PC-3 (cell line): ENCODE results near the gene KCNC4. TPM values are rescaled to one million over a fixed set of nuclear protein-coding genes. Genes with fewer than 3 reads are reported as not detected.

Experiments
- ATAC-seq: fragments of 200-7000 bp; cut with Tn5 transposase; 2 replicates; pipeline ENCODE4 v1.9.1; 2020; ENCODE audit warnings: mild to moderate bottlenecking, moderate library complexity
- BruUV-seq: library from RNA; stranded (reverse); fragments of 400-500 nt; replicated peaks from 2 replicates; lab custom pipeline; 2021; lab: Mats Ljungman, UMichigan
- CTCF ChIA-PET: fragments of 300-600 bp; sonication (Branson Sonifier 250); formaldehyde crosslinking; loops from one replicate; lab custom pipeline; 2022; ENCODE audit warnings: antibody characterized with exemption; lab: Charles Lee
- POLR2A ChIA-PET: fragments of 300-600 bp; sonication (Branson Sonifier 250); formaldehyde crosslinking; loops from one replicate; lab custom pipeline; 2022; ENCODE audit warnings: antibody characterized with exemption; ENCODE audit not compliant: unreplicated experiment; lab: Charles Lee
- DNase-seq: peaks from one replicate; pipeline ENCODE4 v3.0.0-alpha.2; 2015
- H2AFZ ChIP-seq: fragments of 300-600 bp; sonication (generic); 2 replicates; pipeline ENCODE4 v1.6.0; 2016; ENCODE audit warnings: antibody characterized with exemption, low read length
- H3F3A ChIP-seq: fragments of 300-600 bp; sonication (generic); one replicate; pipeline ENCODE4 v1.6.0; 2017; ENCODE audit warnings: antibody characterized with exemption, low read length, control low read depth, mild to moderate bottlenecking; ENCODE audit not compliant: unreplicated experiment
- H3K27ac ChIP-seq: fragments of 300-600 bp; sonication (generic); 2 replicates; pipeline ENCODE4 v1.5.1; 2016; ENCODE audit warnings: mild to moderate bottlenecking, low read length
- H3K27me3 ChIP-seq: fragments of 300-600 bp; sonication (generic); 2 replicates; pipeline ENCODE4 v1.6.1; 2016; ENCODE audit warnings: low read length, mixed read lengths
- H3K36me3 ChIP-seq: fragments of 300-600 bp; sonication (generic); 2 replicates; pipeline ENCODE4 v1.6.1; 2016; ENCODE audit warnings: low read depth, mixed run types, low read length, mixed read lengths
- H3K4me1 ChIP-seq: fragments of 300-600 bp; sonication (generic); 2 replicates; pipeline ENCODE4 v1.5.1; 2016; ENCODE audit warnings: low read length; ENCODE audit not compliant: insufficient read depth
- H3K4me2 ChIP-seq: fragments of 300-600 bp; sonication (generic); 2 replicates; pipeline ENCODE4 v1.6.0; 2016; ENCODE audit warnings: low read length
- H3K4me3 ChIP-seq: fragments of 300-600 bp; sonication (generic); 2 replicates; pipeline ENCODE4 v1.5.1; 2016; ENCODE audit warnings: mild to moderate bottlenecking, low read length, mixed read lengths
- H3K79me2 ChIP-seq: fragments of 300-600 bp; sonication (generic); 2 replicates; pipeline ENCODE4 v1.6.1; 2017; ENCODE audit warnings: low read length, mixed read lengths
- H3K9ac ChIP-seq: fragments of 300-600 bp; sonication (generic); 2 replicates; pipeline ENCODE4 v1.6.0; 2016; ENCODE audit warnings: mild to moderate bottlenecking, low read length
- H3K9me2 ChIP-seq: fragments of 300-600 bp; sonication (generic); replicated peaks from 2 replicates; pipeline ENCODE4 v1.6.1; 2016; ENCODE audit warnings: mixed run types, low read length, mixed read lengths
- H3K9me3 ChIP-seq: fragments of 300-600 bp; sonication (generic); 2 replicates; pipeline ENCODE4 v1.6.1; 2016; ENCODE audit warnings: low read length, mixed read lengths
- H4K20me1 ChIP-seq: fragments of 300-600 bp; sonication (generic); 2 replicates; pipeline ENCODE4 v1.6.1; 2016; ENCODE audit warnings: low read length, mixed read lengths
- CTCF ChIP-seq: fragments of 300-600 bp; sonication (generic); conservative IDR thresholded peaks from 2 replicates; pipeline ENCODE4 v1.5.1; 2017; ENCODE audit warnings: antibody characterized with exemption, low read depth, mild to moderate bottlenecking, low read length
- EZH2 ChIP-seq: fragments of 300-600 bp; sonication (generic); IDR thresholded peaks from one replicate; pipeline ENCODE4 v1.6.1; 2017; ENCODE audit warnings: antibody characterized with exemption, mild to moderate bottlenecking, low read length; ENCODE audit not compliant: unreplicated experiment
- EZH2phosphoT487 ChIP-seq: fragments of 300-600 bp; sonication (generic); IDR thresholded peaks from 2 replicates; pipeline ENCODE4 v1.6.1; 2018; ENCODE audit warnings: mild to moderate bottlenecking, antibody characterized with exemption, low read length, borderline replicate concordance
- intact Hi-C: fragments of 100-400 bp; cut with micrococcal nuclease; formaldehyde crosslinking; loops from 2 replicates; pipeline ENCODE4 v1.9.0; 2023
- total RNA-seq: library from RNA; depleted of rRNA; stranded (reverse); fragments of >200 nt; gene quantifications from 2 replicates; pipeline ENCODE4 v1.2.3, GENCODE V29; 2014

The KCNC4 gene
- total RNA-seq, 1 experiment from 2014 or later: 1.6 TPM

GRCh38 chr1:110176299-110176956, 33.7 kb upstream of the KCNC4 start:
- Histone ChIP-seq H3K36me3 (no peaks in the 10 kb centered on the region), H4K20me1 (no peaks in the 10 kb centered on the region), H3K27me3 (peaks cover 49% of the 10 kb centered on the region), H2AFZ (no peak overlapping the region), H3K79me2 (no peaks in the 10 kb centered on the region), H3K4me1 (no peaks in the 10 kb centered on the region), H3K9me2 (no peaks in the 10 kb centered on the region), H3K4me2 (no peak overlapping the region), H3K4me3 (no peak overlapping the region), H3K27ac (no peak overlapping the region), H3K9me3 (no peaks in the 10 kb centered on the region), H3F3A (no peaks in the 10 kb centered on the region), H3K9ac (no peak overlapping the region)
- TF ChIP-seq EZH2phosphoT487: no peak
- no peak for TF ChIP-seq EZH2
- no peak for TF ChIP-seq CTCF
- POLR2A ChIA-PET: no interaction called here
- no peak for ATAC-seq
- DNase-seq: no peak
- BruUV-seq: no TSS peak
- intact Hi-C loops: no loop called here
- CTCF ChIA-PET: no interaction called here

DNA sequence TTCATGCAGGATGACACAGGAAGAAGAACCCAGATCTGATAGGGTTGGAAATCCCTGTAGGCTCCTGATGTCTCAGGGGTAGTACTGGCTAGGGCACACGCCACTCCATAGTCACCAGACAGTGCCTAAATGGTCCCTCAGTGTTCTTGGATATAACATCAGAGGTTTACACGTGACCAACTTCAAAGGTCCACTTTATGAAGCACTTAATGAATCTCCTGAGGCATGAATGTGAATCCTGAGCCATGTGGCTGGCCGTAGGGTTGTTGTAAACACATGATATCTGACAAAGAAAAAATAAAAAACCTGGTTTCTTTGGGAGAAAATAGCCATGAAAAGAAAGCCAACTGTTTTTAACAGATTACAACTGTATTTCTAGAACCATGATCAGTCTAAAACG, 32.3 kb upstream of the KCNC4 start:
- Histone ChIP-seq H3K9ac (no peak overlapping the region), H3K79me2 (no peaks in the 10 kb centered on the region), H3F3A (no peaks in the 10 kb centered on the region), H3K4me3 (no peak overlapping the region), H3K9me2 (no peaks in the 10 kb centered on the region), H4K20me1 (no peaks in the 10 kb centered on the region), H3K9me3 (no peaks in the 10 kb centered on the region), H3K4me2 (no peak overlapping the region), H3K36me3 (no peaks in the 10 kb centered on the region), H3K27me3 (peaks cover 49% of the 10 kb centered on the region), H2AFZ (no peak overlapping the region), H3K27ac (no peak overlapping the region), H3K4me1 (no peaks in the 10 kb centered on the region)
- no peak for DNase-seq
- BruUV-seq: no TSS peak
- no peak for TF ChIP-seq EZH2
- TF ChIP-seq EZH2phosphoT487: no peak
- no peak for TF ChIP-seq CTCF
- ChIA-PET POLR2A (no interaction called here), CTCF (no interaction called here)
- ATAC-seq: no peak
- intact Hi-C loops: no loop called here

- POLR2A ChIA-PET: no interaction called here
- H3K79me2 ChIP-seq: no peaks in the 10 kb centered on the region
- DNase-seq: no peak
- H3K36me3 ChIP-seq: no peaks in the 10 kb centered on the region
- no peaks in the 10 kb centered on the region for H3K9me3 ChIP-seq
- H3K9ac ChIP-seq: no peak overlapping the region
- H2AFZ ChIP-seq: no peak overlapping the region
- intact Hi-C loops: no loop called here
- BruUV-seq: no TSS peak
- no peaks in the 10 kb centered on the region for H4K20me1 ChIP-seq
- no peak overlapping the region for H3K4me2 ChIP-seq
- no peaks in the 10 kb centered on the region for H3F3A ChIP-seq
- ATAC-seq: no peak
- H3K9me2 ChIP-seq: no peaks in the 10 kb centered on the region
- H3K4me1 ChIP-seq: peaks cover 17% of the 10 kb centered on the region
- CTCF ChIA-PET: no interaction called here
- TF ChIP-seq EZH2 (no peak), EZH2phosphoT487 (no peak), CTCF (no peak)
- H3K27me3 ChIP-seq: peaks cover 43% of the 10 kb centered on the region
- no peak overlapping the region for H3K4me3 ChIP-seq
- H3K27ac ChIP-seq: no peak overlapping the region
These were observed 26.4 kb upstream of the KCNC4 start for GRCh38 chr1:110183642-110184167.
